PFSK-1 (cell line): Measurements from ENCODE around the gene SEMA3C.

Experiments used
- FOXP2 ChIP-seq: optimal IDR thresholded peaks from 2 replicates; pipeline ENCODE3; 2011; ENCODE audit warnings: borderline replicate concordance, control low read depth, inconsistent platforms; ENCODE audit not compliant: insufficient read depth; ENCODE audit errors: extremely low read length, extremely low read depth
- POLR2AphosphoS5 ChIP-seq: IDR thresholded peaks from 2 replicates; pipeline ENCODE4 v1.6.1; 2012; ENCODE audit warnings: low read depth, mild to moderate bottlenecking, control low read depth, low read length, moderate library complexity
- SIN3A ChIP-seq: IDR thresholded peaks from 2 replicates; pipeline ENCODE4 v1.6.1; 2012; ENCODE audit warnings: mild to moderate bottlenecking, low read length, moderate library complexity, borderline replicate concordance; ENCODE audit not compliant: insufficient read depth
- TAF1 ChIP-seq: IDR thresholded peaks from 2 replicates; pipeline ENCODE4 v1.6.1; 2012; ENCODE audit warnings: low read length, control low read depth, borderline replicate concordance; ENCODE audit not compliant: insufficient read depth
- TF ChIP-seq, protein P1 (sequence below), 2 experiments: IDR thresholded peaks; 2 replicates each; pipeline versions ENCODE4 v1.6.1 to v1.8.0; 2011 to 2012; ENCODE audit warnings: low read depth in 2 of 2, low read length in 2 of 2, control low read depth in 1 of 2, inconsistent platforms in 1 of 2, mild to moderate bottlenecking in 1 of 2, moderate library complexity in 1 of 2; ENCODE audit not compliant: insufficient read depth in 1 of 2

The SEMA3C gene

DNA sequence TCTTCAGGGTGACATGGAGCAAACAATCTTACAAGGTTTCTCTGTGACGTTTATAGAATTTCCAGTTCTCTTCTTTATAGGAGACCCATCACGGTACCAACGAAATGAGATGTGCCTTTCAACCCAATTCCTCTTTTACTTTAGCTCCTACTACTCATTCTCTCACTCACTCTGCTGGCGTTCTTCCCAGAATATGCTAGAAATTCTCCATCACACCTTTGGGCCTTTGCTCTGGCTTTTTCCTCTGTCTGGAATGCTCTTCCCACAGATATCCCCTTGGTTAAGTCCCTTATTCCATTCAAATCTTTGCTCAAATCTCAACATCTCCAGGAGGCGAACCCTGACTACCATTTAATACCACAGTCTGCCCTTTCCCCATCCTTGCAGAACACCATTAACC is 39.0 kb downstream of the SEMA3C start:
- TF ChIP-seq SIN3A (no peak), TAF1 (no peak), POLR2AphosphoS5 (no peak), FOXP2 (no peak)
- TF ChIP-seq, protein P1, sequence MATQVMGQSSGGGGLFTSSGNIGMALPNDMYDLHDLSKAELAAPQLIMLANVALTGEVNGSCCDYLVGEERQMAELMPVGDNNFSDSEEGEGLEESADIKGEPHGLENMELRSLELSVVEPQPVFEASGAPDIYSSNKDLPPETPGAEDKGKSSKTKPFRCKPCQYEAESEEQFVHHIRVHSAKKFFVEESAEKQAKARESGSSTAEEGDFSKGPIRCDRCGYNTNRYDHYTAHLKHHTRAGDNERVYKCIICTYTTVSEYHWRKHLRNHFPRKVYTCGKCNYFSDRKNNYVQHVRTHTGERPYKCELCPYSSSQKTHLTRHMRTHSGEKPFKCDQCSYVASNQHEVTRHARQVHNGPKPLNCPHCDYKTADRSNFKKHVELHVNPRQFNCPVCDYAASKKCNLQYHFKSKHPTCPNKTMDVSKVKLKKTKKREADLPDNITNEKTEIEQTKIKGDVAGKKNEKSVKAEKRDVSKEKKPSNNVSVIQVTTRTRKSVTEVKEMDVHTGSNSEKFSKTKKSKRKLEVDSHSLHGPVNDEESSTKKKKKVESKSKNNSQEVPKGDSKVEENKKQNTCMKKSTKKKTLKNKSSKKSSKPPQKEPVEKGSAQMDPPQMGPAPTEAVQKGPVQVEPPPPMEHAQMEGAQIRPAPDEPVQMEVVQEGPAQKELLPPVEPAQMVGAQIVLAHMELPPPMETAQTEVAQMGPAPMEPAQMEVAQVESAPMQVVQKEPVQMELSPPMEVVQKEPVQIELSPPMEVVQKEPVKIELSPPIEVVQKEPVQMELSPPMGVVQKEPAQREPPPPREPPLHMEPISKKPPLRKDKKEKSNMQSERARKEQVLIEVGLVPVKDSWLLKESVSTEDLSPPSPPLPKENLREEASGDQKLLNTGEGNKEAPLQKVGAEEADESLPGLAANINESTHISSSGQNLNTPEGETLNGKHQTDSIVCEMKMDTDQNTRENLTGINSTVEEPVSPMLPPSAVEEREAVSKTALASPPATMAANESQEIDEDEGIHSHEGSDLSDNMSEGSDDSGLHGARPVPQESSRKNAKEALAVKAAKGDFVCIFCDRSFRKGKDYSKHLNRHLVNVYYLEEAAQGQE (IDR thresholded peaks at IDR 0.05; ENCODE audit: insufficient read depth in 1 of 2, low read depth in 2 of 2, low read length in 2 of 2): no peak

DNA sequence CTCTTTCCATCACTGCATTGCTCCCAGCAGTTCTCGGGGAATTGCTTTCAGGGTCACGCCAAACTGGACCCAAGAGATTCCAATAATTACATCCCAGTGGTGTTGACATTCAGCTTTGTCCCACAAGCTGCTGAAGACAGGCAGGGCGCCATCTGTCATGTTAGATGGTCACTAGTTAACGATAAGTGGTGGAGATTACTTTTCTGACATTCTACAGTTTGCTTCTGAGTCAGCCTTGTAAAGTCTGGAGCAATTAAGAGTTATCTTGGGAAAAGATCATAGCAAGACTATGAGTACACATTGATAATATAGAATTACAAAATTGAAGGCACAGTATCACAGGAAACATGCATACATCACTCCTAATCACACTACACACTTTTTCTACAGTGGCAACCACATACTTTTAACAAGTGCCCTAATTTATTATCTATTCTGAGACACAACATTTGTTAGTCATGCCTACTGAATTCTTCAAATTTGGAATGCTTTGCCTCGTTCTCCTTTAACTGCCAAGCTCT is 41.9 kb downstream of the SEMA3C start:
- TF ChIP-seq TAF1: no peak
- TF ChIP-seq, protein P1 (IDR thresholded peaks at IDR 0.05; ENCODE audit: insufficient read depth in 1 of 2, low read depth in 2 of 2, low read length in 2 of 2): 0 out of 4 replicates have a peak, but pooled peaks of 1 of the 2 experiments have one; percentile 16

DNA sequence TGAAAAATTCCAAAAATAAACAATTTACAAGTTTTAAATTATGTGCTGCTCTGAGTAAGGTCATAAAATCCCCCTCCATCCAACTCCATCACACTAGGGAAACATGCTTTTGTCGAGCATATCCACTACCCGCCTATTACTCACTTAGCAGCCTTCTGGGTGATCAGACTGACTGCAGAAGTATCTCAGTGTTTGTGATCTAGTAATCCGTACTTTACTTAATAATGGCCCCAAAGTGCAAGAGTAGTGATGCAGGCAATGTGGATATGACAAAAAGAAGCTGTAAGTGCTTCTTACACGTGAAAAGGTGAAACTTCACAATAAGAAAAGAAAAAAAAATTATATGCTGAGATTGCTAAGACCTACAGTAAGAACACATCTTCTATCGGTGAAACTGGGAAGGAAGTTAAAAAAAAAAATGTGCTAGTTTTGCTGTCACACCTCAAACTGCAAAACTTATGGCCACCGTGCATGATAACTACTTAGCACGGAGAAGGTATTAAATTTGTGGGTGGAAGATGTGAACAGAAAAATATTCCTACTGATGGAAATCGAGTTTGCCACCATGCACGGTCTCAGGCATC is 43.2 kb downstream of the SEMA3C start:
- TF ChIP-seq POLR2AphosphoS5 (no peak), SIN3A (no peak), FOXP2 (no peak), TAF1 (no peak)
- TF ChIP-seq, protein P1 (IDR thresholded peaks at IDR 0.05; ENCODE audit: insufficient read depth in 1 of 2, low read depth in 2 of 2, low read length in 2 of 2): no peak

DNA sequence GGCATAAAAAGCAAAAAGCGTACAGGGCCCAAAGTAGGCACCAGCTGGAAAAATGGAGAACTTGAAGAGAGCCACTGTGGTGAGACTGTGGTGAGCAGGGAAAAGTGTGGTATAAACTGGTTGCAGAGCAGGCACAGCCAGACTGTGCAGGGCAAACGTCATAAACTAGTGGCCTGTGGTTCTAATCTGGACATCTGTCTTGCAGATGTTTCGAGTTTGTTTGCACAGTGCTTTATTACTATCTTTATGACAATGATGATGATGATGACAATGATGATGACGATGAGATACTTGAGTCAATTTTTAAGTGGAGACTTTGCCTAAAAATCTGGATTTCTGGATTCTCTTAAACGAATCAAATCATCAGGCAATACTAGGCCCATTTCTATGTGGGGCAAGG is 45.7 kb downstream of the SEMA3C start:
- TF ChIP-seq, protein P1 (IDR thresholded peaks at IDR 0.05; ENCODE audit: insufficient read depth in 1 of 2, low read depth in 2 of 2, low read length in 2 of 2): no peak
- no peak for TF ChIP-seq FOXP2
- TF ChIP-seq SIN3A: no peak
- TF ChIP-seq POLR2AphosphoS5: no peak
- TF ChIP-seq TAF1: no peak

DNA sequence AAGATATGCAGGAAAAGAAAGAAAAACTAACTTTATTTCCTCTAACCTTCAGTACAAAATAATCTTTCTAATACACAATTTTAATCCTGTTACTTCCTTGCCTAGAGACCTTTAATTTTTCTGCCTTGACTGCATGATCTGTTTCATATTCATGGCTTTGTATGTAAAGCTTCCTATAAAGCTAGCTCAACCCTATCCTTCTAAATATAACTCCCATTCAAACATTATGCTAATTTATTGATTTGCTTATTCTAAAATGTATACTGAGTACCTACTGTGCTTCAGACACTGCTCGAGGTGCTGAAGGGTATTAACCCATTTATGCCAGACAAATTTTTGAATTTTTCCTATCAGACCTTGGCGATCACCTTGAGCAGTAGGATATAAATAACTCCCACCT is 47.6 kb downstream of the SEMA3C start:
- TF ChIP-seq POLR2AphosphoS5: no peak
- TF ChIP-seq FOXP2: no peak
- TF ChIP-seq SIN3A: no peak
- no peak for TF ChIP-seq TAF1
